Pancreas (tissue), 10 donors: Measurements from ENCODE around the gene DTX3. TPM values are rescaled to one million over a fixed set of nuclear protein-coding genes. Genes with fewer than 3 reads are reported as not detected.

Source experiments
- ATAC-seq, 4 donors: fragments of 200-7000 bp; cut with Tn5 transposase; one replicate each; pipeline versions ENCODE4 v1.8.0 to v1.9.1; 2020; ENCODE audit warnings: mild to moderate bottlenecking in 4 of 4, moderate library complexity in 4 of 4
- DNase-seq, 6 donors: peaks; one replicate each; pipeline ENCODE4 v3.0.0-alpha.2; 2020
- FAIRE-seq: peaks from 2 replicates; lab custom pipeline; 2012; peaks lifted over from hg19 to GRCh38; lab: Jason Lieb, UNC
- H3K27ac ChIP-seq, 4 donors: fragments of 200-600 bp; sonication (generic); 1 replicate in 3 of 4; 2 replicates in 1 of 4; pipeline versions ENCODE4 v1.5.0 to v1.8.0; 2020
- H3K27me3 ChIP-seq, 4 donors: fragments of 200-600 bp; one replicate each; pipeline ENCODE4 v1.8.0; 2021
- H3K36me3 ChIP-seq, 3 donors: fragments of 200-600 bp; sonication (generic) in 1 of 3; one replicate each; pipeline versions ENCODE4 v1.5.0 to v1.8.0; 2020 to 2021
- H3K4me1 ChIP-seq, 3 donors: fragments of 200-600 bp; one replicate each; pipeline ENCODE4 v1.8.0; 2021
- H3K4me3 ChIP-seq, 4 donors: fragments of 200-600 bp; sonication (generic) in 2 of 4; one replicate each; pipeline versions ENCODE4 v1.5.0 to v1.8.0; 2020 to 2021
- H3K9me3 ChIP-seq, 4 donors: fragments of 200-600 bp; one replicate each; pipeline ENCODE4 v1.8.0; 2021
- WGBS, 2 donors: extraction: QIAGEN DNeasy Blood & Tissue Kit; methylation state at CpG; one replicate each; pipeline ENCODE4 v1.1.7; 2013; 5-methylcytosine and 5-hydroxymethylcytosine counted together
- intact Hi-C, 3 donors: fragments of 100-400 bp; cut with DNase I; formaldehyde crosslinking; loops; one replicate each; pipeline versions ENCODE4 v1.11.1 to v1.14.2; 2022
- polyA plus RNA-seq, 2 donors: library from polyadenylated mRNA; stranded (reverse); fragments of 200-250 nt; gene quantifications; one replicate each; pipeline ENCODE4 v1.2.3, GENCODE V29; 2013
- total RNA-seq, 6 donors: library from RNA; stranded (reverse); fragmentation: NEBNext Ultra II Directional in 4 of 6; extraction: Animal tissue kit (Norgen Biotek cat#: 25700) in 4 of 6; gene quantifications; one replicate each; pipeline versions ENCODE4 v1.2.1 to v1.2.4, GENCODE V29; 2021 to 2023
- TF ChIP-seq, protein P1 (sequence below), 4 donors: fragments of 200-600 bp; sonication (generic) in 3 of 4; IDR thresholded peaks; one replicate each; pipeline versions ENCODE4 v1.5.0 to v1.8.0; 2021; ENCODE audit warnings: antibody characterized with exemption in 4 of 4
- donor health status: healthy with polysubstance abuse.
- donor health status: DM: no; HTN: no; CAD: no; lungs with moderate emphysema.
- donor health status: DM: no; HTN: no; CAD: no.
- donor health status: control.
- donor health status: control.
- donor health status: Bipolar disorder and iron deficiency.
- donor health status: DM: yes; HTN: yes; CAD: no.
- donor health status: DM: no; HTN: no; CAD: no.
- donor health status: DM: no; HTN: no; CAD: no.
- donor health status: DM: yes; HTN: yes; CAD: no.

DTX3 gene
- total and polyA plus RNA-seq, 8 donors: 9.0 to 71.7 (median 13.5) TPM

DNA sequence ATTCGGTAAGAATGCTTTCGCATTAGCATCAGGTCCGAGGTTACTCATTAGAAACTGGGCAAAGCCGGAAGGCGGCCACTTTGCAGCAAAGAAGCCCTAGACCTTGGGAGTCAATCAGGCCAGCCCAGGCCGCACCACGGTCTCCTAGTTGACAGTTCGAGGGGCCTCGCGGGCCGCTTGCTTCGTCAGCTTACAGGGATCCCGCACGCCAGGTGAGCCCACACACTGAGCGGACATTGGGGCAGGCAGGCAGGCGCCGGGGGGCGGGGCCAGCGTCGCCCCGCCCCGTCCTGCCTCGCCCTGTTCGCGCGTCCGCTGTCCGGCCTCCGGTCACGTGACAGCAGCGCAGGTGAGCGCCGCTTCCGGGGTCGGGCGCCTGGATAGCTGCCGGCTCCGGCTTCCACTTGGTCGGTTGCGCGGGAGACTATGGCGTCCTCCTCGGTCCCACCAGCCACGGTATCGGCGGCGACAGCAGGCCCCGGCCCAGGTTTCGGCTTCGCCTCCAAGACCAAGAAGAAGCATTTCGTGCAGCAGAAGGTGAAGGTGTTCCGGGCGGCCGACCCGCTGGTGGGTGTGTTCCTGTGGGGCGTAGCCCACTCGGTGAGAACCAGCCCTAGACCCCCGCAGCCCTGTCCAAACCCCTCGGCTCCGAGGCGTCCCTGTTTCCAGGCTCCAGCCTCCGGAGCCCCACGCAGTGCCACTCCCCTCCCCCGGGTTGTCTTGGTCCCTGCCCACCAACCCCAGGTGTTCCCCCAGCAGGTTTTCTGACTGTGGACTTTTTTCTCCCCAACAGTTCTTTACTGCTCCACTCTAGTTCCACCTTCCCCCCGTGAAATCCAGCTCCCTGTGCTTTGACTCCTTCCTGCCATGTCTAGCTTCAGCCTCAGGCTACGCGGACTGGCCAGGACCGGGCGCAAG, 13.5 kb upstream of the DTX3 start, which contains the start of gene PIP4K2C:
Gene PIP4K2C, plus strand, starts transcription at position 329 of the 918 bp plus-strand sequence. Its CDS starts 98 bp downstream, at position 427.
- intact Hi-C loops: no loop called here
- 0 to 1% methylated on average over 69 of the region's 69 CpGs for WGBS, 2 donors
- ATAC-seq: peak; percentile 99 to 100 (median 99)
- TF ChIP-seq, protein P1, sequence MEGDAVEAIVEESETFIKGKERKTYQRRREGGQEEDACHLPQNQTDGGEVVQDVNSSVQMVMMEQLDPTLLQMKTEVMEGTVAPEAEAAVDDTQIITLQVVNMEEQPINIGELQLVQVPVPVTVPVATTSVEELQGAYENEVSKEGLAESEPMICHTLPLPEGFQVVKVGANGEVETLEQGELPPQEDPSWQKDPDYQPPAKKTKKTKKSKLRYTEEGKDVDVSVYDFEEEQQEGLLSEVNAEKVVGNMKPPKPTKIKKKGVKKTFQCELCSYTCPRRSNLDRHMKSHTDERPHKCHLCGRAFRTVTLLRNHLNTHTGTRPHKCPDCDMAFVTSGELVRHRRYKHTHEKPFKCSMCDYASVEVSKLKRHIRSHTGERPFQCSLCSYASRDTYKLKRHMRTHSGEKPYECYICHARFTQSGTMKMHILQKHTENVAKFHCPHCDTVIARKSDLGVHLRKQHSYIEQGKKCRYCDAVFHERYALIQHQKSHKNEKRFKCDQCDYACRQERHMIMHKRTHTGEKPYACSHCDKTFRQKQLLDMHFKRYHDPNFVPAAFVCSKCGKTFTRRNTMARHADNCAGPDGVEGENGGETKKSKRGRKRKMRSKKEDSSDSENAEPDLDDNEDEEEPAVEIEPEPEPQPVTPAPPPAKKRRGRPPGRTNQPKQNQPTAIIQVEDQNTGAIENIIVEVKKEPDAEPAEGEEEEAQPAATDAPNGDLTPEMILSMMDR (IDR thresholded peaks at IDR 0.05): no peak
- Histone ChIP-seq H3K4me1 (peaks cover 3 to 10% (median 6%) of the 10 kb centered on the region in 3 donors), H3K36me3 (no peaks in the 10 kb centered on the region), H3K27ac (peak within 1 kb of the TSS; percentile 45 to 75 (median 58)), H3K27me3 (no peaks in the 10 kb centered on the region), H3K9me3 (no peaks in the 10 kb centered on the region), H3K4me3 (peak within 1 kb of the TSS; percentile 71 to 95 (median 91))
- peak; percentile 82 to 95 (median 90) for DNase-seq
- no peak for FAIRE-seq

DNA sequence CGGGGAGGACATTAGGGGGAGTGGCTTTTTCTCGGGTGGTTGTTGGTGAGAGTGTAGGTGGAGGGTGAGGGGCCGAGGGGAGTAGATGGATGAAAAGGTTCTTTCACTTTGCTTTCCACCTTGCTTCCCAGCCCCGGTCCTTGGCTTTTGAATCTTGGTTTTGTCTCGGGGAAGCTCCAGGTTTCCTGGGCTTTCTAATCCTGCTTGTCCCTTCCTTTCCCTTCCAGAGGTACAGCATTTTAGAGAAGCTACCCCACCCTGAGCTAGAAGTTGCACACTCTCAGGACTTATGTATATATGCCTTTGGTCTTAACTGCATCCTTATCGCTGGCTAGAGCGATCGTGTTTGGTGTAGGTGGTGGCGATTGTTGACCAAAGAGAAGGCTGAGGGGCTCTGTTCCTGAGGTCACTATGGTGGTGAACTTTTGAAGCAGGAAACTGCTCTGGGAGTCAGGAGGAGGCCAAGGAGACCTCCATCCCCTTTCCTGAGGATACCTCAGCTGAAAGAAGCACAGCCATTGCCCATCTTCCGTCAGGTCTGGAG, 12.8 kb upstream of the DTX3 start:
- Histone ChIP-seq H3K4me3 (peak overlapping the region; percentile 71 to 95 (median 91)), H3K9me3 (no peaks in the 10 kb centered on the region), H3K27ac (no peak overlapping the region), H3K27me3 (no peaks in the 10 kb centered on the region), H3K36me3 (no peaks in the 10 kb centered on the region), H3K4me1 (peaks cover 3 to 10% (median 6%) of the 10 kb centered on the region in 3 donors)
- WGBS, 2 donors: 13 to 18% methylated on average over 10 of the region's 10 CpGs
- FAIRE-seq (no peak), ATAC-seq (peak in 1 of 4 donors; percentile 57), DNase-seq (no peak)
- intact Hi-C loops: no loop called here
- TF ChIP-seq, protein P1 (IDR thresholded peaks at IDR 0.05): no peak

DNA sequence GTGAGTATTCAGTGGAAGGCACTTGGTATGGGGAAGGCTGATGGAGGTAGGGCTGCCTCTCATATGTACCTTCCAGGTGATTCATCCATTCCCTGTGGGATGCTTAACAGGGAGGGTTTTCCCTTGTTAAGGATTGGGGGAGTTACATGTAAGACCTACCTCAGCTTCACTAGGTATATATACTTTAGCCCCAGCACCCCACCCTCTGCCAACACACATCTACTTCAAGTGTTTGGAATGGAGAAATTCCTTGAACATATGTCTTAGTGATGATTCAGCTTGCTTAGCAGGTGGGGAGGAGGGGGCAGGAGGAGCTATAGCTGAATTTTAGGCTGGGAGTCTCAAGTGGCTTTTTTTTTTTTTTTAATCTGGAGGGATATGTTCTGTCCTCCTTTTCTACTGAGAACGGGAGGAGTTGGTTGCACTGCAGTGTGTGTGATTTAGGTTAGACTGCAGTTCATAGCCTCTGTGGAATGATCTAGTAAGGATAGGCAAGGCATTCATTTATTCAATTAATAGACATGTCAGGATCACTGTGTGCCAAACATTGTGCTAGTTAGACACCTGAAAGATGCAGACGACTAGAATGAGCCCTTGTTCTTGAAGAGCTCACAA, 12.0 kb upstream of the DTX3 start:
- ATAC-seq: no peak
- TF ChIP-seq, protein P1 (IDR thresholded peaks at IDR 0.05): no peak
- FAIRE-seq: no peak

DNA sequence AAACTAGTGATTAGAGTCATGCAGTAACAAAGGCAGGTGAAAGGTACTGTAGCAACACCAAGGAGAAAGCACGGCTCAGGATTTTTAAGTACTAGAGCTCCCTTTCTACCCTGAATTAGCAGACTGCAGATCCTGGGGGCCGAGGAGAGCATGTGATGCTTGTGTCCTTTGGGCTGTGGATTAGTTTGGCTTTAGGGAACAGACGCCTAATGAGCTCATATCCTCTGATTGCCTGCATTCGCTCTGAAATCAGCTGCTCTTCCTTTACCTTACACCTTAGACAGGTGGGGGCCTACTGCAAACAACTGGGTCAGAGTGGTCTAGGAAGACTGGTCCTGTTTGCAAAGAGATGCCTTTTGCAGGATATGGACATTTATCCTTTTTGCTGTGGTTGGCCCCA, 11.4 kb upstream of the DTX3 start:
- no peak for ATAC-seq
- FAIRE-seq: no peak
- no peak for DNase-seq
- WGBS, 2 donors: 73 to 75% methylated on average over 4 of the region's 4 CpGs
- no peak overlapping the region for H3K4me3 ChIP-seq
- H3K27me3 ChIP-seq: no peaks in the 10 kb centered on the region
- no peaks in the 10 kb centered on the region for H3K9me3 ChIP-seq
- peaks cover 3 to 10% (median 6%) of the 10 kb centered on the region in 3 donors for H3K4me1 ChIP-seq
- no peaks in the 10 kb centered on the region for H3K36me3 ChIP-seq
- TF ChIP-seq, protein P1 (IDR thresholded peaks at IDR 0.05): no peak
- intact Hi-C loops: no loop called here
- no peak overlapping the region for H3K27ac ChIP-seq

More for the DNA sequence above, 12.0 kb upstream of the DTX3 start:
- Histone ChIP-seq H3K4me3 (no peak overlapping the region), H3K27ac (no peak overlapping the region), H3K4me1 (peaks cover 3 to 10% (median 6%) of the 10 kb centered on the region in 3 donors), H3K27me3 (no peaks in the 10 kb centered on the region), H3K36me3 (no peaks in the 10 kb centered on the region), H3K9me3 (no peaks in the 10 kb centered on the region)
- WGBS, 2 donors: 54 to 57% methylated on average over 2 of the region's 2 CpGs
- no peak for DNase-seq
- intact Hi-C loops: no loop called here
